Epithelial cell of prostate (primary cell): ENCODE results near the gene STK10.
"Not testable (repeated sequence)": the region's sequence is repeated elsewhere in the genome, so short reads cannot be mapped to it uniquely, and the experiment has no call there.

Experiments
- DNase-seq: peaks from one replicate; pipeline ENCODE4 v3.0.0-alpha.2; 2011; ENCODE audit warnings: low read depth, low spot score
- H3K27ac ChIP-seq: fragments of 450-650 bp; 2 replicates; pipeline ENCODE4 v1.5.1; 2017; ENCODE audit warnings: mild to moderate bottlenecking

Gene STK10

GRCh38 chr5:172043865-172044264, 144.2 kb downstream of the STK10 start:
- no peak for DNase-seq
- no peak overlapping the region for H3K27ac ChIP-seq

GRCh38 chr5:172042183-172042582, 145.8 kb downstream of the STK10 start:
- DNase-seq: no peak

GRCh38 chr5:172038167-172038566, 149.9 kb downstream of the STK10 start:
- no peak overlapping the region for H3K27ac ChIP-seq
- DNase-seq: no peak

More at GRCh38 chr5:172042183-172042582, 145.8 kb downstream of the STK10 start:
- H3K27ac ChIP-seq: no peak overlapping the region

- no peak for DNase-seq
- no peak overlapping the region for H3K27ac ChIP-seq
These were observed 153.0 kb downstream of the STK10 start for GRCh38 chr5:172035049-172035448.

GRCh38 chr5:172031894-172032461, 156.0 kb downstream of the STK10 start:
- DNase-seq: no peak
- H3K27ac ChIP-seq: no peak overlapping the region

GRCh38 chr5:172029876-172030275, 158.1 kb downstream of the STK10 start:
- no peak for DNase-seq
- H3K27ac ChIP-seq: no peak overlapping the region

- no peak for DNase-seq
- H3K27ac ChIP-seq: no peak overlapping the region
These were observed 159.9 kb downstream of the STK10 start for GRCh38 chr5:172028167-172028566.

GRCh38 chr5:172020110-172020786, 167.8 kb downstream of the STK10 start:
- not testable (repeated sequence) for H3K27ac ChIP-seq, DNase-seq

GRCh38 chr5:172015346-172015745, 172.7 kb downstream of the STK10 start:
- DNase-seq: no peak
- H3K27ac ChIP-seq: no peak overlapping the region

- DNase-seq: no peak
- no peak overlapping the region for H3K27ac ChIP-seq
These were observed 177.7 kb downstream of the STK10 start for GRCh38 chr5:172010278-172010677.

GRCh38 chr5:172009536-172010270, 178.3 kb downstream of the STK10 start:
- no peak overlapping the region for H3K27ac ChIP-seq
- DNase-seq: no peak

- H3K27ac ChIP-seq: no peak overlapping the region
These were observed 179.3 kb downstream of the STK10 start for GRCh38 chr5:172008689-172009141.

GRCh38 chr5:172008111-172008455, 179.9 kb downstream of the STK10 start:
- DNase-seq: no peak
- peak overlapping the region; percentile 90 for H3K27ac ChIP-seq

More at GRCh38 chr5:172008689-172009141, 179.3 kb downstream of the STK10 start:
- no peak for DNase-seq

GRCh38 chr5:172007175-172008110, 180.6 kb downstream of the STK10 start:
- DNase-seq: no peak
- H3K27ac ChIP-seq: peak overlapping the region; percentile 90

- H3K27ac ChIP-seq: peak within 1 kb of the TSS; percentile 90
- DNase-seq: peak; percentile 88
These were observed 181.5 kb downstream of the STK10 start, which contains the start of gene FBXW11 for GRCh38 chr5:172006321-172007174. Gene FBXW11 (minus strand): TSS chr5:172006638. CDS start chr5:172006502, 136 bp downstream.

- peak overlapping the region; percentile 90 for H3K27ac ChIP-seq
- DNase-seq: no peak
These were observed 182.2 kb downstream of the STK10 start for GRCh38 chr5:172005708-172006320.

- no peak for DNase-seq
- peak overlapping the region; percentile 90 for H3K27ac ChIP-seq
These were observed 183.2 kb downstream of the STK10 start for GRCh38 chr5:172004824-172005237.

GRCh38 chr5:172003746-172004145, 184.3 kb downstream of the STK10 start:
- no peak for DNase-seq
- no peak overlapping the region for H3K27ac ChIP-seq
